SIG-M5 (cell line): ENCODE data around the gene FAM53A.

Source experiments
- DNase-seq: peaks from one replicate; lab custom pipeline; 2025; lab: John Stamatoyannopoulos, UW

FAM53A gene

GRCh38 chr4:1603413-1604135 lies 80.5 kb downstream of the FAM53A start:
- no peak for DNase-seq

GRCh38 chr4:1602655-1603412 lies 81.3 kb downstream of the FAM53A start:
- DNase-seq, result no peak

DNA sequence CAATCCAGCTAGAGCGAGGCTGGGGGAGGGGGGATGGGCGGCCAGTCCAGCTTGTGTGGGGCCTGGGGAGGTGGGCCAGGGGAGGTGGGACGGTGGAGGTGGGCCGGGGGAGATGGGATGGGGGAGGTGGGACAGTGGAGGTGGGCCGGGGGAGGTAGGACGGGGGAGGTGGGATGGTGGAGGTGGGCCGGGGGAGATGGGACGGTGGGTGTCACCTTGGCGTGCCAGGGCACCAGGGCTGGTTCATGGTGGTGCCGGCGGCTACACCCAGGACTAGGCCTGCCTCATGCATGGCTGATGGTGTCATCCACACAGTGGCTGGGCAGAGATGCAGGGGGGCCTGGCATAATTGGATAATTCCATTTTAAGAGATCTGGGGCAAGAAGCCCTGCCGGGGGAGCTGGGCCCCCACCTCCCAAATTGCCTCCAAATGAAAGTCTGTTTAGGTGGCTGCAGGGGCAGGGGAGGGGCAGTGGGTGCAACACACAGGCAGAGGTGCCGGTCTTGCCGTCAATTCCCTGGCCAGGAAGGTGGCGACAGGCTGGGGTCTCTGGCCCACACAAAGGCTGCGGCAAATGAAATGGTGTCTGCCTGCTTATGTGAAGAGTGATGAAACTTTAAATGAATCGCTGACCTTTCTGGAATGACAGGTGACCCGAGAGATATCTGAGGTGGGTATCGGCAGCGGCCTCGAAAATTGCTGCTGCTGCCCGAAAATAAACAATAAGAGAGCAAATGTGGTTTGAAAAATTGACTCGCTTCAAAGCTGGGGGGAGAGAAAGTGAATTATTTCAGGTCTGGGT lies 82.1 kb downstream of the FAM53A start:
- no peak for DNase-seq

- DNase-seq, result no peak
Measured at GRCh38 chr4:1601533-1601835, 82.6 kb downstream of the FAM53A start.

GRCh38 chr4:1600811-1601532 lies 83.1 kb downstream of the FAM53A start:
- DNase-seq, result no peak

DNA sequence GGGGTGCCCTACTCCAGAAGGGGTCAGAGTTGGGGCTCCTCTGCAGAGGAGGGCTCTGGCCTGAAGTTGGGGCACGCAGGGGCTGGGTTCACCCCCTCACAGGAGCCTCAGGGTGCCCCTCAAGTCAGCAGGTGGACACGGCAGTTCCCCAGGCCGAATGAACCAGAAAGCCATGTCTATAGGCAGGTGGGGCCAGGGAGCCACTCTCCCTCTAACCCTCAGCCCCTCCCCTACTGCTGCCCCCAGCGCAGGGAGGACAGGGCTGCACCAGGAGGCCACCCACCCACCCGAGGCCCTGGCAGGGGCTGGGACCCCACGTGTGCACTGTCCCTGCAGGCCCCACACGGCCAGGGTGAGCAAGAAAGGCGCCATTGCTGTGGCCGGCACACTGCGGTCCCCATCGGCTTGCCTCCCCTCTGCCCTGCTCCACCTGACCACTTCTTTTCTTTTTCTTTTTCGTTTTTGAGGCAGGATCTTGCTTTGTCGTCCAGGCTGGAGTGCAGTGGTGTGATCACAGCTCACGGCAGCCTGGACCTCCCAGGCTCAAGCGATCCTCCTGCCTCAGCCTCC lies 83.8 kb downstream of the FAM53A start:
- DNase-seq, result no peak

DNA sequence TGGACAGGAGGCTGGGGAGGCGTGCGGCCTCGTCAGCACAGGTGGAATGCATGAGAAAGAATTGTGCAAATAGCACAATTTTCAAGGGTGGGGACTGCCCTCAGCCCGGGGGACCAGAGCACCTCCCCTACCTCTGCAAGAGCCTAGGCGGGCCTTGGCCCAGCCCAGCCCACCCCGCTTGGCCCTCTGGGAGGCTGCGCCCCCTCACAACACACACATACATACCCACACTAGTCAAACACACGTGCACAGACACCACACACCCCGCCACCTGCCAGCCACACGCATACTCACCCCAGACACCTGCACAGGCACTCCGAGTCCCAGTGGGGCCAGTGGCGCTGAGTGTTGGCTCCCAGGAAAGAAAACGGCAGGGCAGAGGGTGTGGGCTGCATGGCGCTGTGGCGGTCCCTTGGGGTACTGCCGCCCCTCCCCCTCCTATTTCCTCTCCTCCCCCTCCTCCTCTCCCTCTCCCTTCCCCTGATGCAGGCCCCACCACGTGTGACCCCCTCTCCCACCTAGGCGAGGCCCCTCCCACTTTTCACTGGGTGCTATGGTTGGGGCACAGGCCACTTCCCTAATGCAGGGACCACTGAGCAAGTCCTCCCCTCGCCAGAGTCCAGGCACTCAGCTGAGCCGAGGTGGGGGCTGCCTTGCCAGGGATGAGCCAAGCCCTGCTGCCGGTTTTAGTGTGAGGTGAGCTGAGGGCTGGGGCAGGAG lies 84.5 kb downstream of the FAM53A start:
- no peak for DNase-seq

GRCh38 chr4:1599026-1599481 lies 85.1 kb downstream of the FAM53A start:
- DNase-seq, result no peak

DNA sequence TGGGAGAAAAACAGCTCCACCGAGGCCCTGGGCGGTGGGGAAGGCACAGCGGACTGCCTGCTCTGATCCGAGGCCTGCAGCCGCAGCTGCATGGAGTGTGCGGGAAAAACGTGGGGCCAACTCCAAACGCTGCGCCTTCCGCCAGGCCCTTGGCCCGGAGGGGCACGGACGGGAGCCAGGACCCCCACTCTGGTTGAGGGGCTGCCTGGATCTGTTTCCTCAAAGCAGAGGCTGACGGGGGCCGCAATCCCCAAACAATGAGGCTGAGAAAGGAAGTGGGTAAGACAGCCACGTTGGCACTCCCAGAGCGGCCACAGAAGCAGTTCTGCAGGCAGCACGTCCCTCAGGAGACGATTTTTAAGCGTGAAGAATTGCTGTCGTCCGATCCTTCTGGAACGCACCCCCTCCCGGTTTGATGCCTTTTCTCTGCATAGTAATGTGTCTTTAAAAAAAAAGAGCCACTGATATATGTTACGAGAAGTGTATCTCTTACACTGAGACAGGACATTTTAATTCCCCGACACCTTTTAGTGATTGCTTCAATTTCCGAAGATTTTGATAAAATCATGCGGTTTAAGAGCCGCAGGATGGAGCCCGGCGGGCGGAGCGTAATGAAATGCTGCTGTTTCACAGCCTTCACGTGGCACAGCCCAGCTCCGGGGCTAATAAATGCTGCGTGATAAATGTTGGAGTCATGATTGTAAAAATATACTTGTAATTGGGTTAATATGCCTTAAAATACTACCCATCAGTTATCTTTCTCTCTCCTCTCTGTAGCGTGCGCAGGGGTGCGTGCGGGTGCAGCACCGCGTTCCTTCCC lies 85.7 kb downstream of the FAM53A start:
- DNase-seq, result no peak

DNA sequence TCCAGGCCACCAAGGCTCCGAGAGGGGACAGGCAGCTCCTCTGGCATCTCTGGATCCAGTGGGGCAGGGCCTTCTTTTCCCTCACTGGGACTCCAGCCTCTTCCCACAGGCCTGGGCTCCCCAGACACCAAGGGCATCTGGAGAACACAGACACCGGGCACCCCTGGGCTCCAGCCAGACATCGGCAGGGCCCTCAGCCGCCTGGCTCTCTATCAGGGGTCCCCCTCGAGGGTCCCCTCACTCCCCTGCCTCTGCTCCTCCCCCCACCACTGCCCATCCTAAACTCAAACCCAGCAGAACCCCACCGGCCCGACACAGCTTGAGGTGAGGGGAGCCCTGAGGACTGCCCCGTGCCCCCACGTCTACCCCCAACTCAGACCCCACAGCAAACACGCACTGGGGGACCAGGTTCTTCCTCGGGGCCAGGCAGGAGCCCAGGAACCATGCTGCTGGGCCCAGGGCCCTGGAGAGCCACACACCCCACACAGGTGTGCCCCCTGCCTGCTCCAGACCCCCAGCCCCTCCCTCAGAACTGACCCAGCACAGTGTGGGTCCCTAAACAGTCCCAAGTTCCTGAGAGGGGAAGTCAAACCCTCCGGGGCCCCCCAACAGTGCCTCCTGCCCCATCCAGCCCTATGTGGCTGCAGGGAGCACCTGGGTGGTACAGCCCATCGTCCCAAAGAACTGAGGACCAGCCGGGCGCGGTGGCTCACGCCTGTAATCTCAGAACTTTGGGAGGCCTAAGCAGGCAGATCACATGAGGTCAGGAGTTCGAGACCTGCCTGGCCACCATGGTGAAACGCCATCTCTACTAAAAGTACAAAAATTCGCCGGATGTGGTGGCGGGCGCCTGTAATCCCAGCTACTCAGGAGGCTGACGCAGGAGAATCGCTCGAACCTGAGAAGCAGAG lies 86.8 kb downstream of the FAM53A start:
- DNase-seq, result no peak

DNA sequence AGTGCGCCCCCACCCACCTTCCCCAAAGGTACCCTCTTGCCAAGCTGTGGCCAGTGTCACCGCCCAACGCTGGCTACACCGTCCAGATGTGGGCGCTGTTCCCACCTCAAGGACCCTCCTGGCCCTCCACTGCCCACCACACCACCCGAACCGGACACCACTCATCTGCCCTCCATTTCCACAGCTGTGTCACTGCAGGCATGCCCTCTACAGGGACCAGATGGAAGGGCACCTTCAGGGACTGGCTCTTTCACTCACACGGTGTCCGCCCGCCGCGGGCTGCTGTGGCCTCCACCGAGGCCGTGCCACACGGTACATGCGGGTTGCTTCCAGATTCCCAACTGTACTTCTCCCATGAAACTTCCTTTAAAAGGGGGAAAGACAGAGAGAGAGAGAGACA lies 87.7 kb downstream of the FAM53A start:
- no peak for DNase-seq

DNA sequence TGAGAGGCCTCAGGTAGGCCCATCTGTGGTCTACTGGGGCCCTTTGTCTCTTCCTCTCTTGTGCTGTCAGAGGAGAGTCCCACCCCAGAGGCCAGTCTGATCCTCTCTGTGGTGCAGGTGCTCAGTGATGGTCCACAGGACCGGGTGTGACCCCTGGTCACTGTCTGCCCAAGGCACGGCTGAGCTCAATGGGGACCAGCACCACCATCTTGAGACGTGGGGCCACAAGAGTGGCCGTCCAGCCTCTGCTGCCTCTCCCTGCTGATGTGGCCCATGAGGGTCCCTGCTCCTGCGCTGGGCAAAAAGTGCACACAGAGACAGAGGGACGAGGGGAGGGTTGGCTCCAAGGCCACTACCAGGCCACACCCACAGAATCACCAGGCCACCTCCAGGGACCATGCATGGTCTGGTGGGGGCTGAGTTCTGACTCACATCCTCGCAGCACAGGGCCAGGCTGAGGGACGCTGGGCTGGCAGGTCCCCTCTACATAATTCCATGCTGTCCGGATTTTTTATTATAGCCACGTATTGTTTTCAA lies 88.3 kb downstream of the FAM53A start:
- no peak for DNase-seq

DNA sequence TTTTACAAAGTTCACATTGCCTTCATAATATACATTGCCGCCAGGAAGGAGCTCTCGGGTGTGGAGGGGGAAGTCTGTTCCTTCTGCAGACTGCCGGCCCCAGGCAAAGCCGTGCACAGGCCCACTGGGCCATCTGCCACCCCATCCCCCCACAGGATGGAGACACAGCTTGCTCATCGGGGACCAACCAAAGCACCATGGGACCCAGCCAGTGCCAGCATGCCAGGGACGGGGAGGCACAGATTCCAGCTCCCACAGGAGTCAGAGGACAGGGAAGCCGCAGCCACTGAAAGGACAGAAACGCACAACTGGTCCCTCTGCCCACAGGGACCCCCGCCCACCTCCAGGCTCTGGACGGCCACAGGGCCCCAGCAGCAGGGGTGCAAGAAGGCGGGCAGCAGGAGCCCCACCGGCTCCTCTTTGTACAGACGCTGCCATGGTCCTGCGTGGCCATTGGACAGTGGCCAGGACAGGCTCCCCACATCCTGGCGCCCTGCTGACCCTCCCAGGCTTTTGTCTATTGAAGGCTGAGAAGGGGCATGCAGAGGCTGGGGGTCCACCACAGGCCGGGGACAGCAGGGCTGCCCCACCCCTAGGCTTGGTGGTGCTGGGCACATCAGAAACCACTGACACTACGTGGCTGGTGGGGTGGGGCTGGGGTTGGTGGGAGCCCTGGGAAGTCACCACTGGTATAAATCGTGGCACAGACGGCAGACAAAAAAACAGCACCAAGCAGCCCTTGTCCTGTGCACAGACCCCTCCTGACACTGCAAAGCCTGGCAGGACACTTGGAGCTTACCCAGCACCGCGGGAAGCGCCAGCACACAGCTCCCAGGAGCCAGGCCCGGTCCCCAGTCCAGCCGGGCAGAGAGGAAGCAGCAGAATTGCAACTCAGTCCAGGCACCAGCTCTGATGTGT lies 89.0 kb downstream of the FAM53A start:
- no peak for DNase-seq

- no peak for DNase-seq
Measured at GRCh38 chr4:1593881-1594345, 90.2 kb downstream of the FAM53A start.

DNA sequence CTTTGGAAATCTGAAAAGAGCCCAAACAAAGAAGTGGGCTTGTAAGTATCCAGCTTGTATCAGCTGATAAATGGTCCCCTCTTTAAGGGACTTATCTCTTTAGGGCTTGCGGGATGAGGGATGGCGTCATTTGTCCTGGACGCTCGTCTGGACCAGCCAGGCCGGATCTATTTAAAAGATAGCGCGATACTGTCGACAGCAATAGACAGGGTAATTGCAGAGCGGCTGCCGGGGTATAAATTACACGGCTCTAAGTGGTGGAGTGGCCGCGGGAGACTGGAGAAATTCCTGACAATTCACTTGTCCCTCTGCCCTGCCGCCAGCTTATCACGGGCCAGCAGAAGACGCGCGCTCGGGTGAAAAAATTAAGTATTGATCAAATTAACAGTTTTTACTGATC lies 90.7 kb downstream of the FAM53A start:
- DNase-seq, result no peak

DNA sequence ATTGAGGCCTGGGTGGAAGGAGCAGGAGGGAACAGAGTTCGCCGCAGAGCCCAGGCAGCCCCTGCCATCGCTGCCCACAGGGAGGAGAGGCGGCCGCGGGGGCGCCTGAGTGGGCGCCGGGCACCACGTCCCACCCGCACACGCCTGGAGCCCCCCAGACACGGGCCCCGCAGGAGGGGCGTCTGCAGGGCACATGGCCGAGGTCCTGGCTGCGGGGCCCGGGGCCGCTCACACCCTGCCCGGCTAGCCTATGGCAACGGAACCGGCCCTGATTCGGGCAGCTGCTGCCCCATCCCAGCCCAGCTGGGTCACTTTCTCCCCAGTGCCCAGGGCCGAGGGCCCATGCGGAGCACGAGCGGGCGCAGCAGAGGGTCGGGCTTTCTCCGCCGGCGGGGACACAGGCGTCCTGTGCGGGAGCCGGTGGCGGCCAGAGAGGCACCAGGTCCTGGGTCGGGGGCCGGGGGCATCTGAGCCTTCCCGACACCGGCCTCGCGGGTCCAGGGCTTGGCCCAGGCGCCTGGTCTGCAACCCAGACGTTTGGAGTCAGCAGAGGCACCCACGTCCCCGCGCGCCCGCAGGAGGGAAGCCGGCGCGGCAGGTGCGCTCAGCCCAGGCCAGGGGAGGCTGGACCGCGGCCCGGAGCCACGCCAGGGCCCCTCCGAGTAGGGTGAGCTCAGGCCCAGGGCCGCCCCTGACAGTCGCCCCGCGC lies 91.2 kb downstream of the FAM53A start:
- no peak for DNase-seq

DNA sequence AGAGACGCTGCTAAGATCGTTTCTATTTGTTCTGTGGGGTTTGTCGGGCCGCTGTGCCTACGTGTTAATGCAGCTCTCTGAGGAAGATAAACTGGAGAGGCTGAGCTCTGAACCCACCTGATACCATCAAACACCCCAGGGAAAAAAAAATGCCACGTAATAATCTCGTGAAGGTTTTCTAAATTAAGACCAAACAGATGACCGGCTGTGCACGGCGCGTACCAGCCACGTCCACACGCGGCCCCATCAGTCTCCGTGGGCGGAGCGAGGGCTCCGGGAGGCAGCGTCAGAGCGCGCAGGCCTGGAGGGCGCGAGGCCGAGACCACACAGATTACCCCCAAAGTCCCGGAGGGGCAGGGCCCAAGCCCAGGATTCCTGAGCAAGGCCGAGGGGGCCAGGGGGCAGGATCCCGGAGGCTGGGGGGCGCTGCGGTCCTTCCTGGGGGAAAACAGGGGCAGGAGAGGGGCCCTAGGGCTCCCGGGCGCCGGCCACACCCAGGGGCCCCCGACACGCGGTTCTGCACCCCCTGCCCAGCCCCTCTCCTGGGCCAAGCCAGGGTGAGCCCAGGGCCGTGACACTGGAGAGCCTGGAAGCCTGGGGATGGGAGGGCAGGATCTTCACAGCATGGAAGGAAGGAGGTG lies 91.9 kb downstream of the FAM53A start:
- DNase-seq, result no peak
